Gastroesophageal sphincter (tissue), 4 donors: Measurements from ENCODE around the gene LARP1. TPM values are rescaled to one million over a fixed set of nuclear protein-coding genes. Genes with fewer than 3 reads are reported as not detected.
"Not testable (repeated sequence)": the region's sequence is repeated elsewhere in the genome, so short reads cannot be mapped to it uniquely, and the experiment has no call there.

Experiments used
- ATAC-seq: fragments of 150-250 bp; one replicate; pipeline ENCODE4 v1.9.1; 2016; ENCODE audit warnings: mild to moderate bottlenecking, moderate library complexity
- H3K27ac ChIP-seq, 4 donors: fragments of 200-600 bp; sonication (generic) in 3 of 4; 1 replicate in 3 of 4; 2 replicates in 1 of 4; pipeline ENCODE4 v1.5.1; 2016 to 2019
- H3K27me3 ChIP-seq: fragments of 200-600 bp; sonication (generic); one replicate; pipeline ENCODE4 v1.5.1; 2019
- H3K36me3 ChIP-seq, 2 donors: fragments of 200-600 bp; sonication (generic); one replicate each; pipeline ENCODE4 v1.5.1; 2019; ENCODE audit warnings: control low read depth in 1 of 2
- H3K4me1 ChIP-seq, 3 donors: fragments of 200-600 bp; sonication (generic); 1 replicate in 2 of 3; 2 replicates in 1 of 3; pipeline ENCODE4 v1.5.1; 2016 to 2019; ENCODE audit warnings: control low read depth in 2 of 3
- H3K4me3 ChIP-seq, 2 donors: fragments of 200-600 bp; sonication (generic); one replicate each; pipeline ENCODE4 v1.5.1; 2019; ENCODE audit warnings: mild to moderate bottlenecking in 1 of 2, moderate library complexity in 1 of 2
- H3K9me3 ChIP-seq, 3 donors: fragments of 200-600 bp; sonication (generic); one replicate each; pipeline ENCODE4 v1.5.1; 2017 to 2019; ENCODE audit warnings: control low read depth in 2 of 3
- CTCF ChIP-seq, 4 experiments: fragments of 200-600 bp in 2 of 4; fragments of 450-650 bp in 2 of 4; sonication (generic) in 1 of 4; IDR thresholded peaks; one replicate each; pipeline ENCODE4 v1.5.1; 2017 to 2019; ENCODE audit warnings: antibody characterized with exemption in 4 of 4, mild to moderate bottlenecking in 2 of 4, moderate library complexity in 2 of 4
- EP300 ChIP-seq: sonication (generic); formaldehyde crosslinking; IDR thresholded peaks from one replicate; pipeline ENCODE4 v1.6.1; 2017; ENCODE audit warnings: antibody characterized with exemption, mild to moderate bottlenecking
- POLR2A ChIP-seq, 2 donors: fragments of 450-650 bp; IDR thresholded peaks; one replicate each; pipeline ENCODE4 v1.6.1; 2017; ENCODE audit warnings: antibody characterized with exemption in 2 of 2, mild to moderate bottlenecking in 2 of 2, moderate library complexity in 1 of 2
- POLR2AphosphoS5 ChIP-seq: sonication (generic); formaldehyde crosslinking; IDR thresholded peaks from one replicate; pipeline ENCODE4 v1.6.1; 2017; ENCODE audit warnings: antibody characterized with exemption
- WGBS, 2 donors: methylation state at CpG; one replicate each; pipeline ENCODE4 v1.1.5; 2018; ENCODE audit warnings: low coverage in 1 of 2; 5-methylcytosine and 5-hydroxymethylcytosine counted together
- total RNA-seq, 4 donors: library from RNA; depleted of rRNA; stranded (reverse); fragments of >200 nt; gene quantifications; one replicate each; pipeline ENCODE4 v1.1.0, GENCODE V29; 2016

LARP1 gene
- total RNA-seq, 4 donors from 2014 or later, result 64.6 to 118 (median 80.1) TPM

- H3K27ac ChIP-seq, result peak overlapping the region in 3 of 4 donors; percentile 91 to 100 (median 98)
- TF ChIP-seq CTCF (IDR thresholded peaks at IDR 0.05) (no peak), POLR2A (IDR thresholded peaks at IDR 0.05) (no peak), EP300 (no peak), POLR2AphosphoS5 (no peak)
- no peak for ATAC-seq
- H3K4me1 ChIP-seq, result peaks cover 5 to 76% (median 39%) of the 10 kb centered on the region in 3 donors
- peak overlapping the region; percentile 92 to 95 for H3K4me3 ChIP-seq
- WGBS, 2 donors, result 0 to 20% methylated on average over 1 to 2 of the region's 5 CpGs
- H3K27me3 ChIP-seq, result no peaks in the 10 kb centered on the region
- H3K9me3 ChIP-seq, result no peaks in the 10 kb centered on the region
- H3K36me3 ChIP-seq, result no peaks in the 10 kb centered on the region
These were observed 2.7 kb downstream of the LARP1 start for GRCh38 chr5:154757814-154758406.

GRCh38 chr5:154758493-154758892, 3.3 kb downstream of the LARP1 start:
- peak overlapping the region in 1 of 2 donors; percentile 92 for H3K4me3 ChIP-seq
- H3K9me3 ChIP-seq, result no peaks in the 10 kb centered on the region
- no peaks in the 10 kb centered on the region for H3K36me3 ChIP-seq
- H3K27me3 ChIP-seq, result no peaks in the 10 kb centered on the region
- peak overlapping the region in 3 of 4 donors; percentile 18 to 100 (median 98) for H3K27ac ChIP-seq
- peaks cover 4 to 76% (median 37%) of the 10 kb centered on the region in 3 donors for H3K4me1 ChIP-seq
- TF ChIP-seq POLR2AphosphoS5 (no peak), POLR2A (IDR thresholded peaks at IDR 0.05) (no peak), EP300 (no peak), CTCF (IDR thresholded peaks at IDR 0.05) (no peak)
- 21 to 28% methylated on average over 5 of the region's 5 CpGs for WGBS, 2 donors
- no peak for ATAC-seq

- H3K36me3 ChIP-seq, result no peaks in the 10 kb centered on the region
- 47 to 53% methylated on average over 3 of the region's 3 CpGs for WGBS, 2 donors
- no peak for ATAC-seq
- peaks cover 3 to 76% (median 35%) of the 10 kb centered on the region in 3 donors for H3K4me1 ChIP-seq
- H3K4me3 ChIP-seq, result no peak overlapping the region
- H3K27me3 ChIP-seq, result no peaks in the 10 kb centered on the region
- no peak for TF ChIP-seq CTCF (IDR thresholded peaks at IDR 0.05)
- no peak for TF ChIP-seq EP300
- no peak for TF ChIP-seq POLR2AphosphoS5
- TF ChIP-seq POLR2A (IDR thresholded peaks at IDR 0.05), result no peak
- no peaks in the 10 kb centered on the region for H3K9me3 ChIP-seq
- H3K27ac ChIP-seq, result no peak overlapping the region
These were observed 3.8 kb downstream of the LARP1 start for GRCh38 chr5:154758977-154759376.

- H3K9me3 ChIP-seq, ATAC-seq, H3K27me3 ChIP-seq, H3K27ac ChIP-seq, H3K4me3 ChIP-seq, H3K36me3 ChIP-seq: not testable (repeated sequence)
- peaks cover 3 to 76% (median 35%) of the 10 kb centered on the region in 3 donors for H3K4me1 ChIP-seq
- WGBS, 2 donors, result 76 to 77% methylated on average over 1 to 9 of the region's 12 CpGs
These were observed 4.7 kb downstream of the LARP1 start for GRCh38 chr5:154759868-154760267.

- H3K4me1 ChIP-seq, result peaks cover 6 to 89% (median 42%) of the 10 kb centered on the region in 3 donors
- H3K27ac ChIP-seq, result peak overlapping the region in 2 of 4 donors; percentile 4 to 19
These were observed 6.0 kb downstream of the LARP1 start for GRCh38 chr5:154761046-154761736.

GRCh38 chr5:154762261-154762660, 7.1 kb downstream of the LARP1 start:
- no peak for TF ChIP-seq CTCF (IDR thresholded peaks at IDR 0.05)
- TF ChIP-seq EP300, result no peak
- no peak for TF ChIP-seq POLR2A (IDR thresholded peaks at IDR 0.05)
- TF ChIP-seq POLR2AphosphoS5, result no peak
- H3K27me3 ChIP-seq, result no peaks in the 10 kb centered on the region
- no peaks in the 10 kb centered on the region for H3K9me3 ChIP-seq
- ATAC-seq, result no peak
- H3K4me3 ChIP-seq, result no peak overlapping the region
- H3K27ac ChIP-seq, result no peak overlapping the region
- WGBS, 2 donors, result 50% methylated on average over 1 of the region's 1 CpG; no CpG with 5 or more reads in 1 of the 2 donors
- peaks cover 6 to 99% (median 52%) of the 10 kb centered on the region in 3 donors for H3K4me1 ChIP-seq
- H3K36me3 ChIP-seq, result no peaks in the 10 kb centered on the region

More at GRCh38 chr5:154761046-154761736, 6.0 kb downstream of the LARP1 start:
- Histone ChIP-seq H3K9me3 (no peaks in the 10 kb centered on the region), H3K4me3 (no peak overlapping the region), H3K27me3 (no peaks in the 10 kb centered on the region), H3K36me3 (no peaks in the 10 kb centered on the region)
- no peak for ATAC-seq
- TF ChIP-seq POLR2A (IDR thresholded peaks at IDR 0.05) (no peak), POLR2AphosphoS5 (no peak)
- 59 to 62% methylated on average over 3 to 4 of the region's 5 CpGs for WGBS, 2 donors
